A172 (cell line): ENCODE results near the gene CHST9. TPM values are rescaled to one million over a fixed set of nuclear protein-coding genes. Genes with fewer than 3 reads are reported as not detected.
"Not testable (repeated sequence)": the region's sequence is repeated elsewhere in the genome, so short reads cannot be mapped to it uniquely, and the experiment has no call there.

Experiments
- DNase-seq: peaks from one replicate; pipeline ENCODE4 v3.0.0-alpha.2; 2015; ENCODE audit warnings: low spot score
- total RNA-seq: library from RNA; depleted of rRNA; stranded (reverse); fragments of >200 nt; shearing (Covaris generic); gene quantifications from 2 replicates; pipeline ENCODE4 v1.2.3, GENCODE V29; 2014

The CHST9 gene
- total RNA-seq, 1 experiment from 2014 or later, result not detected

GRCh38 chr18:27104743-27105142 is 80.4 kb downstream of the CHST9 start:
- DNase-seq, result no peak

- DNase-seq, result no peak
These were observed 90.5 kb downstream of the CHST9 start for GRCh38 chr18:27094621-27095020.

- not testable (repeated sequence) for DNase-seq
These were observed 91.8 kb downstream of the CHST9 start for GRCh38 chr18:27093290-27093689.

- DNase-seq, result no peak
These were observed 103.4 kb downstream of the CHST9 start for GRCh38 chr18:27081701-27082100.

- DNase-seq, result no peak
These were observed 109.3 kb downstream of the CHST9 start for GRCh38 chr18:27075828-27076227.

- no peak for DNase-seq
These were observed 111.7 kb downstream of the CHST9 start for GRCh38 chr18:27073404-27073830.

GRCh38 chr18:27064673-27065072 is 120.4 kb downstream of the CHST9 start:
- DNase-seq, result no peak

GRCh38 chr18:27062802-27063201 is 122.3 kb downstream of the CHST9 start:
- no peak for DNase-seq

- no peak for DNase-seq
These were observed 123.5 kb downstream of the CHST9 start for GRCh38 chr18:27061488-27062095.

- DNase-seq, result no peak
These were observed 127.4 kb downstream of the CHST9 start for GRCh38 chr18:27057519-27058234.

GRCh38 chr18:27054926-27055325 is 130.2 kb downstream of the CHST9 start:
- DNase-seq, result no peak

- no peak for DNase-seq
These were observed 135.1 kb downstream of the CHST9 start for GRCh38 chr18:27049969-27050368.

GRCh38 chr18:27045342-27045741 is 139.8 kb downstream of the CHST9 start:
- no peak for DNase-seq

GRCh38 chr18:27042177-27042576 is 142.9 kb downstream of the CHST9 start:
- no peak for DNase-seq

- no peak for DNase-seq
These were observed 144.3 kb downstream of the CHST9 start for GRCh38 chr18:27040796-27041195.

- DNase-seq, result no peak
These were observed 151.4 kb downstream of the CHST9 start for GRCh38 chr18:27033722-27034121.

- no peak for DNase-seq
These were observed 154.7 kb downstream of the CHST9 start for GRCh38 chr18:27030421-27030820.

GRCh38 chr18:27022477-27022876 is 162.6 kb downstream of the CHST9 start:
- no peak for DNase-seq

- DNase-seq, result no peak
These were observed 167.1 kb downstream of the CHST9 start for GRCh38 chr18:27017901-27018500.

GRCh38 chr18:27014841-27015240 is 170.3 kb downstream of the CHST9 start:
- no peak for DNase-seq

- no peak for DNase-seq
These were observed 174.3 kb downstream of the CHST9 start for GRCh38 chr18:27010784-27011183.

- no peak for DNase-seq
These were observed 175.8 kb downstream of the CHST9 start for GRCh38 chr18:27009293-27009692.

GRCh38 chr18:27008575-27008974 is 176.5 kb downstream of the CHST9 start:
- DNase-seq, result no peak
